ENCODE measurements around the gene KIF2C. TPM values are rescaled to one million over a fixed set of nuclear protein-coding genes. Genes with fewer than 3 reads are reported as not detected.

The KIF2C gene
- total and polyA plus RNA-seq, 9 of the 15 experiments (the other 6 are each of a cell fraction or from before 2014, with no cell fraction given), result 84.9 to 226 (median 169) TPM

GRCh38 chr1:44721485-44722361, 17.9 kb upstream of the KIF2C start (continued):
- TF ChIP-seq CTCF (IDR thresholded peaks at IDR 0.05 in 2 of 3, conservative IDR thresholded peaks at IDR 0.05 in 1 of 3; ENCODE audit: insufficient read depth in 2 of 3, low read depth in 1 of 3, low read length in 3 of 3), result no peak; a peak in 2 of 6 replicates
- peak; percentile 84 for TF ChIP-seq SMAD4 (CRISPR knock-in tag; conservative IDR thresholded peaks at IDR 0.05)
- peak; percentile 90; the same call in 1 of the 2 replicates for TF ChIP-seq KAT7 (CRISPR knock-in tag; IDR thresholded peaks at IDR 0.05; ENCODE audit: borderline replicate concordance)
- peak; percentile 99 for TF ChIP-seq NCOA4 (IDR thresholded peaks at IDR 0.05; ENCODE audit: partially characterized antibody)
- TF ChIP-seq CHCHD3 (CRISPR knock-in tag; IDR thresholded peaks at IDR 0.05), result peak; percentile 100
- TF ChIP-seq GABPA (tag; conservative IDR thresholded peaks at IDR 0.05; ENCODE audit: low read depth), result peak; percentile 78
- peak; percentile 99 for TF ChIP-seq ARNT (IDR thresholded peaks at IDR 0.05)
- peak; percentile 67 for TF ChIP-seq ZBTB34 (CRISPR knock-in tag; IDR thresholded peaks at IDR 0.05)
- TF ChIP-seq ZNF57 (CRISPR knock-in tag; IDR thresholded peaks at IDR 0.05), result peak; percentile 97
- peak; percentile 88 for TF ChIP-seq MAX (CRISPR knock-in tag; IDR thresholded peaks at IDR 0.05)
- TF ChIP-seq ZNF407 (IDR thresholded peaks at IDR 0.05; ENCODE audit: low read depth), result no peak
- TF ChIP-seq GTF2F1 (IDR thresholded peaks at IDR 0.05; ENCODE audit: low read depth, low read length), result peak; percentile 100
- peak; percentile 99 for TF ChIP-seq DLX4 (CRISPR knock-in tag; IDR thresholded peaks at IDR 0.05)
- TF ChIP-seq CCAR2 (IDR thresholded peaks at IDR 0.05; ENCODE audit: low read depth, low read length), result 0 out of 2 replicates have a peak, but pooled peaks have one; percentile 34
- TF ChIP-seq TRIM24 (IDR thresholded peaks at IDR 0.05), result peak; percentile 72 to 89

All from K562 (cell line).